IgD-negative memory B cell (primary cell): ENCODE data around the gene EYA2. TPM values are rescaled to one million over a fixed set of nuclear protein-coding genes. Genes with fewer than 3 reads are reported as not detected.

Source experiments
- H3K27ac Mint-ChIP-seq, 3 donors: one replicate each; pipeline ENCODE4 v1.8.0; 2020 to 2022; ENCODE audit warnings: mild to moderate bottlenecking in 3 of 3, mixed read lengths in 3 of 3, moderate library complexity in 1 of 3
- H3K27me3 Mint-ChIP-seq: one replicate; pipeline ENCODE4 v1.8.0; 2021; ENCODE audit warnings: mixed read lengths
- H3K36me3 Mint-ChIP-seq: one replicate; pipeline ENCODE4 v1.8.0; 2020; ENCODE audit warnings: mild to moderate bottlenecking, mixed read lengths
- H3K4me1 Mint-ChIP-seq, 3 donors: one replicate each; pipeline ENCODE4 v1.8.0; 2020 to 2022; ENCODE audit warnings: mixed read lengths in 3 of 3, mild to moderate bottlenecking in 1 of 3
- H3K4me3 Mint-ChIP-seq, 4 donors: one replicate each; pipeline ENCODE4 v1.8.0; 2020 to 2022; ENCODE audit warnings: mild to moderate bottlenecking in 4 of 4, mixed read lengths in 4 of 4, moderate library complexity in 3 of 4
- H3K9me3 Mint-ChIP-seq, 3 donors: one replicate each; pipeline ENCODE4 v1.8.0; 2020 to 2021; ENCODE audit warnings: mixed read lengths in 3 of 3, mild to moderate bottlenecking in 1 of 3
- polyA plus RNA-seq: library from polyadenylated mRNA; unstranded; fragments of 300-500 nt; fragmentation: Illumina TruSeq; gene quantifications from one replicate; pipeline ENCODE4 v1.2.3, GENCODE V29; 2021

Gene EYA2
- polyA plus RNA-seq, 1 donor from 2014 or later = 0.11 TPM

DNA sequence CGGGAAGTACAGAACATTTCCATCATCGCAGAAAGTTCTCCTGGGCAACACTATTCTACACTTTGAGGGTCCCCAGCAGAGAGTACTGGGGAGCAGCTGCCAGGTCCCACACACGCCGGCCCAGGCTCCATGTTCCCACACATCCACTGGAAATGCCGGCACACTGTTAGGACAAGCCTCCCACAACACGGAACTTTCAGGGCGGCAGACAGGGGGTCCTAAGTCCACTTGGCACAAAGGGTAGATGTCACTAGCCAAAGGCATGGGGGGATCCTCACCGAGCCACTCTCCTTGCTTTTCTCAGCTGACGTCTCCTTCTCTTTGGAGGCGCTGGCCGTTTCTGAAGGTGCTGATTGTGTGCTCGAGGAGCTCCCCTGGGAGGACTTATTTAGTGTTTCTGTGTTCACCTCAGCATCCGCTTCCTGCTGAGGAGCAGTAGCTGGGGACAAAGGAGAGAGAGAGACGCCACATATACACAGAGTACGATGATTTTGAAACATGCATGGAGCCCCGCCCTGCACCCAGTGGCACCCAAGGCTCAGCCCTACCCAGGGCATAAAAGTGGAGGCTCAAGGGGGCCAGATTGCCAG lies 326.5 kb downstream of the EYA2 start:
- Mint-ChIP-seq H3K9me3 (no peaks in the 10 kb centered on the region), H3K27ac (peak overlapping the region in 1 of 3 donors; percentile 65), H3K4me1 (peaks cover 6 to 12% (median 6%) of the 10 kb centered on the region in 3 donors), H3K4me3 (peak overlapping the region in 2 of 4 donors; percentile 53 to 77), H3K36me3 (peaks cover 3% of the 10 kb centered on the region), H3K27me3 (no peaks in the 10 kb centered on the region)

DNA sequence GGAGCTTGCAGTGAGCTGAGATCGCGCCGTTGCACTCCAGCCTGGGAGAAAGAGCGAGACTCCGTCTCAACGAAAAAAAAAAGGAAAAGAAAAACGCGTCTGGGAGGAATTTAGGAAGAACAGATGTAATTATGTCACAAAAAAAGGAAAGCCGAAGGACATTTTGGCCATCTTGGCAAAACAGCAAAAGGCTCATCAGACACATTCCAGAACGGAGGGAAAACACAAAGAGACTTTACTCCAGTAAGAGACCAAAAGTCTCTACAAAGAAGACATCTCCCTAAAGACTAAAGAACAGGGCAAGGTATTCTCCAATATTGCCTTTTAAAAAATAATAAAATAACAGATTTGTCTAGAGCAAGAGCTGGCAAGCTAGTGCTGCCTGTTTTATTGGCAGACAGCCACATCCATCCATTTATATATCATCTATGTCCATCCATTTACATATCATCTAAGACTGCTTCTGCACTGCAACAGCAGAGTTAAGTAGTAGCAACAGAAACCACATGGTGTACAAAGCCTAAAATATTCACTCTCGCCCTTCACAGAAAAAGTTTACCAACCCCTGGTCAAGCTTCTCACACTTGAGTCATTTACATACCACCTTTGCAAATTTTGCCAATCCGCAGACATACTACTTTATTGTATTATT lies 328.0 kb downstream of the EYA2 start:
- Mint-ChIP-seq H3K27ac (no peak overlapping the region), H3K36me3 (peaks cover 5% of the 10 kb centered on the region), H3K27me3 (no peaks in the 10 kb centered on the region), H3K4me1 (peaks cover 6 to 12% (median 9%) of the 10 kb centered on the region in 3 donors), H3K9me3 (no peaks in the 10 kb centered on the region), H3K4me3 (no peak overlapping the region)

DNA sequence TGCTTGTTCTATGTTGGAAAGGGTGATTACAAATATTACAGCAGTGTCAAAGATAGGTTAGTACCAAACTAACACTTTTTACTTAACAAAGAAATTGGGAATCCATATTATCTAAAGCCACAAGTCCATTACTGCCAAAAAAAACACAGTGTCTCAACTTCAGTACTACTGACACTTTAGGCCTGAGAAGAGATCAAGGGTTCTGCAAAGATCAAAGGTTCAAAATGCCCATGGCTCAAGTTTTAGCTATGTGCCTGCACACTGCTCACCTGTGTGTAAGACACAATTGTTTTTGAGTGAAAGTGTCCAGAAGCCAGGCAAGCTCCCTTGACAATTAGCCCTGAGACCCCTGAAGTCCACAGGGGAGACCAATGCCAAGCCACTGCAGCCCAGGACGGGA lies 329.3 kb downstream of the EYA2 start:
- peaks cover 5% of the 10 kb centered on the region for H3K36me3 Mint-ChIP-seq
- no peak overlapping the region for H3K4me3 Mint-ChIP-seq
- no peaks in the 10 kb centered on the region for H3K27me3 Mint-ChIP-seq
- H3K9me3 Mint-ChIP-seq = no peaks in the 10 kb centered on the region
- peaks cover 6 to 12% (median 9%) of the 10 kb centered on the region in 3 donors for H3K4me1 Mint-ChIP-seq
- peak overlapping the region in 1 of 3 donors; percentile 46 for H3K27ac Mint-ChIP-seq

DNA sequence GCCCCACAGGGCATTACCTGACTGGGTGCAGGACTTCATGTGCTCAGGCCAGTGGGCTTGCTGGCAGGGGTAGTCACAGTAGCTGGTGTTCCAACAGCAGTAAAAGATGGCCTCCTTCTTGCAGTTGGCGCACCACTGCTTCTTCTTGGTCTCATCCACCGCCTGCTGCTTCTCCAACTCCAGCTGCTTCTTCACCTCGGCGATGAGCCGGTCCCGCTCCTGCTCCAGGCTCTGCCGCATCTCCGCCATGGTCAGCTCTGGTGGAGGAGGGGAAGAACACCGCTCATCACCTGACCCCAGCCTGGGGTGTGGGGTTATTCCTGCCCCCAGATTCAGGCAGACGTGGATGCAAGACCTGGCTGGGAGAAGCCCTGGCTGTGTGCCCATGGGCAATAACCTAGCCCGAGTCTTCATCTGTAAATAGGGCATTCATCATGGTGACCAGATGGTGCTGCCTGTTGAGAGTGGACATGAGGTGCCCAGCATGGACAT lies 329.7 kb downstream of the EYA2 start:
- Mint-ChIP-seq H3K36me3 (peaks cover 5% of the 10 kb centered on the region), H3K27me3 (no peaks in the 10 kb centered on the region)

DNA sequence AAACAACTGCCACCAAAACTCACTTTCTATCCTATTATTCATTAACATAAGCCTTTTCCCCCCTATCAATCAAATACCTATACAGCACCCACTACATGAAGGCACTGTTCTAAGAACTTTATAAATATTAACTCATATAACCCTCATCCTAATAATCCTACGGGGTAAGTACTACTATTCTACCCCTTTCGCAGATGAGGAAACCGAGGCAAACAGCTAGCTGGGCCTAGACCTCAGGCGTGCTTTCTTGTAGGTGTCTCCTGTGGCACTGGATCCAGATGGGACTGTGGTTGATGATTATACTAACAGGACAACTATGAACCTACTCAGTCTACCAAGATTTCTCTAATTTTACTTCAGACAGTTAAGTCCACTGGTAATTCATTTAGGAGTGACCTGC lies 330.2 kb downstream of the EYA2 start:
- Mint-ChIP-seq H3K4me3 (no peak overlapping the region), H3K36me3 (peaks cover 5% of the 10 kb centered on the region), H3K9me3 (no peaks in the 10 kb centered on the region), H3K27ac (no peak overlapping the region), H3K4me1 (peaks cover 6 to 12% (median 8%) of the 10 kb centered on the region in 3 donors), H3K27me3 (no peaks in the 10 kb centered on the region)

More for the DNA sequence above, 329.7 kb downstream of the EYA2 start:
- Mint-ChIP-seq H3K9me3 (no peaks in the 10 kb centered on the region), H3K4me1 (peaks cover 6 to 12% (median 9%) of the 10 kb centered on the region in 3 donors), H3K4me3 (no peak overlapping the region), H3K27ac (no peak overlapping the region)

DNA sequence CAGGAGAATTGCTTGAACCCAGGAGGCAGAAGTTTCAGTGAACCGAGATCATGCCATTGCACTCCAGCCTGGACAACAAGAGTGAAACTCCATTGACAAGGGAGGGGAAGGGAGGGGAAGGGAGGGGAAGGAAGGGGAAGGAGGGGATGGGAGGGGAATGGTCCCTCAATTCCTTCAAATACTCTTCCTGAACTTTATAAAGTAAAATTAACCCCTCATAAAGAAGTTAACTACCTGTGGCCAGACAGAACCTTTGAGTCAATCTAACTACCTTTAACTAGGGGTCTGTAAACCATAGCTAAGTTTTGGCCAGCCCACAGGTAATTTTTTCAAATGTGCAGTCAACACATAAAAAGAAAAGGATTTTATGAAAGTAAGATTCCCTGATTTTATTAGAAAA lies 330.8 kb downstream of the EYA2 start:
- no peaks in the 10 kb centered on the region for H3K27me3 Mint-ChIP-seq
- peaks cover 5 to 12% (median 6%) of the 10 kb centered on the region in 3 donors for H3K4me1 Mint-ChIP-seq
- peaks cover 5% of the 10 kb centered on the region for H3K36me3 Mint-ChIP-seq
- no peak overlapping the region for H3K27ac Mint-ChIP-seq
- H3K9me3 Mint-ChIP-seq = no peaks in the 10 kb centered on the region
- no peak overlapping the region for H3K4me3 Mint-ChIP-seq

DNA sequence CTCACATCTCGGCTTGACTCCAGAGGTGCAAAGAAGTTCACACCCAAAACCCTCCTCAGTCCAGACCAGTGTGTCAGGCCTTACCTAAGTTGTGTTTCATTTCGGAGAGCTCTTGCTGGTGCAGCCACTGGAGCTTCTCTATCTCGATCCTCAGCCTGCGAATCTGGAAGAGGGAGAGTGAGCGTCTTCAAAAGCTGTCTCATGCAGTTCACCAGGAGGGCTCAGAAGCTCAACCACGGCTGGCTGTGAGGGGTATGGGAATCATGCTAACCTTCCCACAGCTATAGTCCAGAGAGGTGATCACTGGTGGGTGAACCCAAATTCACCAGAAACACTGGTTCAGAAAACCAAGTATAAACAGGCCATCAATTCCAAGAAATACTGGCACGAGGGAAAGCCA lies 332.5 kb downstream of the EYA2 start:
- no peaks in the 10 kb centered on the region for H3K27me3 Mint-ChIP-seq
- H3K4me1 Mint-ChIP-seq = peaks cover 3 to 7% (median 4%) of the 10 kb centered on the region in 3 donors
- H3K27ac Mint-ChIP-seq = peak overlapping the region in 1 of 3 donors; percentile 59
- no peak overlapping the region for H3K4me3 Mint-ChIP-seq
- H3K9me3 Mint-ChIP-seq = no peaks in the 10 kb centered on the region
- peaks cover 1% of the 10 kb centered on the region for H3K36me3 Mint-ChIP-seq

DNA sequence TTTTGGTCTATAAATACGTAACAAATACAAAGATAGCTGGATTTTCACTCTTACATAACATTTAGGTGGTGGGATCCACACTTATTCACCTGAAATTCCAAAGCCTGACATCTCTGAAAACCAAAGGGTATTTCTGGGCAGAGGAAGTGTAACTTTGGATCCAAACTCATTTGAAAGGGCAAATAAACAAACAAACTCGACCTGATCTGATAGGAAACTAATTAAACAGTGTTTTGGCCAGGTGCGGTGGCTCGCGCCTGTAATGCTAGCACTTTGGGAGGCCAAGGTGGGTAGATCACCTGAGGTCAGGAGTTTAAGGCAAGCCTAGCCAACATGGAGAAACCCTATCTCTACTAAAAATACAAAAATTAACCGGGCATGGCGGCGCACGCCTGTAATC lies 332.9 kb downstream of the EYA2 start:
- Mint-ChIP-seq H3K4me3 (no peak overlapping the region), H3K9me3 (no peaks in the 10 kb centered on the region), H3K27ac (no peak overlapping the region), H3K36me3 (peaks cover 1% of the 10 kb centered on the region), H3K4me1 (peaks cover 3 to 7% (median 4%) of the 10 kb centered on the region in 3 donors), H3K27me3 (no peaks in the 10 kb centered on the region)

DNA sequence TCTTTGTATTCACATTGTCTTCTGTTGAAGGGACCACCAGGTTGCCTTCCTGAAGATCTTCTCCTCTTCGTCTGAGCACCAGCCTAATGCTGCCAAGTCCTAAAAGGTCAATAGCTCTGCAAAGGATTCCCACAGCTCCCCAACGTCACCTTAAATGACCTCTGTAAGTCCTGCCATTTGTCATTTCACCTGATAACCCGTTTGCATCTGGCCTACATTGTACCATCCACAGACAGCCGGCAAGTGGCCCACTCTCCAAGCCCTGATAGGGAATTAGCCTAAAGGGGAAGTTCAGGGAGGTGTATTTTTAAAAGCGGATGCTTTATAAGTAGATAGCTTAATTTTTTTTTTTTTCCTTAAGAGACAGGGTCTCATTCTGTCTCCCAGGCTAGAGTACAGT lies 334.0 kb downstream of the EYA2 start:
- Mint-ChIP-seq H3K27ac (no peak overlapping the region), H3K36me3 (peaks cover 1% of the 10 kb centered on the region), H3K27me3 (no peaks in the 10 kb centered on the region), H3K9me3 (no peaks in the 10 kb centered on the region), H3K4me1 (peaks cover 2 to 7% (median 3%) of the 10 kb centered on the region in 3 donors), H3K4me3 (no peak overlapping the region)

DNA sequence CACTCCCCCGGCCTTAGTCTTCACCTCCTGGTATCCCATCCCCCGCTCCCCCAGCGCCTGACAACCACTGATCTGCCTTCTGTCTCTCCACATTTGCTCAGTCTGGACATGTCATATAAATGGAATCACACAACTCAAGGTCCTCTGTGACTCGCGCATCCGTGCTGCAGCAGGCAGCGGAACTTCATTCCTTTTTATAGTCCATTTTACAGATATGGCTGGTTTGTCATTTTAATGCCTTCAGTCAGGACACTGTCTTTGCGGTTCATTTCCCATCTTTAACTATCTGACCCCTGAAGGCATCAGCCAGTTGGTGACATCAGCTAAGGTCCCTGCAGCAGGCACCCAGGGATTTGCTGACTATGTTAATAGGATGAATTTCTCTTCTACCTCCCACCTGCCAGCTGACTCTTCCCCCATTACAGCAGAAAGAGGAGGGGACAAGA lies 336.2 kb downstream of the EYA2 start:
- Mint-ChIP-seq H3K27ac (peak overlapping the region in 2 of 3 donors; percentile 28 to 85), H3K27me3 (no peaks in the 10 kb centered on the region), H3K9me3 (no peaks in the 10 kb centered on the region), H3K4me1 (peaks cover 0 to 3% (median 0%) of the 10 kb centered on the region in 3 donors), H3K36me3 (peaks cover 1% of the 10 kb centered on the region), H3K4me3 (no peak overlapping the region)

DNA sequence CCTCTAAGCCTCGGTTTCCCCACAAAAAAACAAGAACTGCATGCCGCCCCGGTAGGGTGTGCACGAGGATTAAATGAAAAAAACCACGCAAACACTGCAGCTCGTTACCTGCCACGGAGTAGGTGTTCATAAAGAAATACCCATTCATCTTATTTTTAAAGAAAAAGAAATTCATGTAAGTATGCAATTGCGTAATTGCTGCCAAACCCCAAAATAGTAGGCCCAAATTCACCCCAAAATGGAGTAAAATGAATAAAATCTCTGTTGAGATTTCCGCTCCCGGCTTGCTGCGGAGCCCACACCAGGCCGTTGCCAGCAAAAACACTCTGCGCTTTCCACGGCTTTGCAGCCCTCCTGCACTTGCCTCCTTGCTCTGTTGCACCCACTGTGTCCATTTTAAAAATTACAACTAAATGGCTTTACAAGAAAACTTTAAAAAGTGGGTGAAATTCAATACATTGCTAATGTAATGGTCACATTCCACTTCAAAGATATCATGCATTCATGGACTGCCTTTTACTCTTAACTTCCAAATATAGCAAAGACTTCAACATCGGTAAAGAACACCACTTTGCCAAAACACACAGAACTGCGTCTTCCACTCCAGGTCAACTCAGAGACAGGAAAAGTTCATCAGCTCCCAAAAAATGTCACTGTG lies 336.9 kb downstream of the EYA2 start:
- Mint-ChIP-seq H3K36me3 (no peaks in the 10 kb centered on the region), H3K27me3 (no peaks in the 10 kb centered on the region), H3K4me3 (no peak overlapping the region), H3K4me1 (no peaks in the 10 kb centered on the region), H3K27ac (no peak overlapping the region), H3K9me3 (no peaks in the 10 kb centered on the region)

DNA sequence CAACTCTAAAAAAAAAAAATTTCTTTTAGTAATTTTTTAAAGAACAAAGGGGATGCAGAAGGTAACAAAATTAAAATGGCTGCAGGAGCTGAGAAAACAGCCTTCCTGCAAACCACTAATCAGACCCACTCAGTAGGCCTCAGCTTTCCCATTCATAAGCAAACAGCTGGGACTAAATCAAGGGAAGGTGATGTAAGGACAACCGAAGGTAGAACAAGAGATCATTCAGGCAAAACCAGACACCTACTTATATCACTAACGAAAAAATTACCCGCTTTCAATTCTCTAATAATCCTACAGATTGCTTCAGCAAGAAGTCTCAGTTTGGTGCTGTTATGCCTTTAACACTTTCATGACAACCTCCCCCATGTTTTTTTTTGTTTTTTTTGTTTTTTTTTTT lies 337.9 kb downstream of the EYA2 start:
- no peaks in the 10 kb centered on the region for H3K27me3 Mint-ChIP-seq
- H3K36me3 Mint-ChIP-seq = peaks cover 3% of the 10 kb centered on the region
- H3K4me1 Mint-ChIP-seq = no peaks in the 10 kb centered on the region
- H3K9me3 Mint-ChIP-seq = no peaks in the 10 kb centered on the region
- H3K4me3 Mint-ChIP-seq = no peak overlapping the region
- no peak overlapping the region for H3K27ac Mint-ChIP-seq

DNA sequence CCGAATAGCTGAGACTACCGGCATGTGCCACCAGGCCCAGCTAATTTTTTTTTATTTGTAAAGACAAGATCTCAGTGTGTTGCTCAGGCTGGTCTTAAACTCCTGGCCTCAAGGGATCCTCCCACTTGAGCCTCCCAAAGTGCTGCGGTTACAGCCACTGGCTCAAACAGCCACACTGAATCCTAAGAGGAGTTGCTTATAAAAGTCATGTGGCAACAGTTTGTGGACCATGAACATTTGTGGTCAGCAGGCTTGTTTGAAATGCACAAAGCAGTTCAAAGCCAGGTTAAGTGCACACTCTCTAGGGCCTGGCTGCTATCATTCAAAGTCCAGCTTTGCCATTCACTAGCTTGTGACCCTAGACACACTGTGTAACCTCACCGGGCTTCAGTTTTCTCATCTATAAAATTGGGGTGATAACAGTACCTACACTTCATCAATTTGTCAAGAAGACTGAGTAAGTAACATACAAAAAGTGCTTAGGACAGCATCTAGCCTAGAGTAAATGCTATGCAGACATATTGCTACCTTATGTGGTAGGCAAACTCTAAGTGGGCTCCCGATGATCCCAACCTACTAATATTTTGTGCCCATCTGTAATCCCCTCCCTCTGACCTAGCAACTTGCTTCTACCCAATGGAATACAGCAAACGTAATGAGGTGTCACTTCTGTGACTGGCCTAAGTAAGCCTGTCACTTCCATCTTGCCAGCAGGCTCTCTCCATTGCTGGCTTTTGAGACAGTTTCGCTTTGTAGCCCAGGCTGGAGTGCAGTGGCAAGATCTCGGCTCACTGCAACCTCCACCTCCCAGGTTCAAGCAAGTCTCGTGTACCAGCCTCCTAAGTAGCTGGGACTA lies 338.9 kb downstream of the EYA2 start:
- Mint-ChIP-seq H3K4me1 (no peaks in the 10 kb centered on the region), H3K4me3 (no peak overlapping the region), H3K9me3 (no peaks in the 10 kb centered on the region), H3K36me3 (peaks cover 3% of the 10 kb centered on the region), H3K27me3 (no peaks in the 10 kb centered on the region), H3K27ac (peak overlapping the region in 1 of 3 donors; percentile 87)

DNA sequence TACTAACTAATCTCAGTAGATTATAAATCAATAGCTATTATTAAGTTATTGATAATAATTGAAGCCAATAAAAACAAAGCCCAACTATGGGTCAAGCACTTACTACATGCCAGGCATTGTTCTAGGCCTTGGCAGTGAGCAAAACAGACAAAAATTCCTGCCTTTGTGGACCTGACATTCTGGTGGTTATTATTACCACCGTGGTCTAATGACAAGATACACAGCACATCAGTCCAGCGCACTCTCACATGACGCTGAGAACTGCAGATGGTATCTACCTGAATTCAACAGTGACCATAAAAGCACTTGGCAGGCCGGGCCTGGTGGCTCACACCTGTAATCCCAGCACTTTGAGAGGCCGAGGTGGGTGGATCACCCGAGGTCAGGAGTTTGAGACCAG lies 340.5 kb downstream of the EYA2 start:
- H3K27me3 Mint-ChIP-seq = no peaks in the 10 kb centered on the region
- H3K4me3 Mint-ChIP-seq = no peak overlapping the region
- no peaks in the 10 kb centered on the region for H3K4me1 Mint-ChIP-seq
- no peaks in the 10 kb centered on the region for H3K9me3 Mint-ChIP-seq
- H3K36me3 Mint-ChIP-seq = peaks cover 6% of the 10 kb centered on the region
- no peak overlapping the region for H3K27ac Mint-ChIP-seq
